CD8-positive, alpha-beta memory T cell (primary cell): ENCODE data around the gene SKP1. TPM values are rescaled to one million over a fixed set of nuclear protein-coding genes. Genes with fewer than 3 reads are reported as not detected.
A peak's percentile ranks its signal among the peaks of the same experiment; 100 is the strongest.
"Not testable (repeated sequence)": the region's sequence is repeated elsewhere in the genome, so short reads cannot be mapped to it uniquely, and the experiment has no call there.

Source experiments
- CTCF ChIA-PET: fragments of 350-600 bp; sonication (Branson Sonifier 250); formaldehyde crosslinking; loops from one replicate; lab custom pipeline; 2021; ENCODE audit warnings: antibody characterized with exemption; lab: Charles Lee
- POLR2A ChIA-PET: fragments of 350-600 bp; sonication (Branson Sonifier 250); formaldehyde crosslinking; loops from one replicate; lab custom pipeline; 2021; ENCODE audit warnings: antibody characterized with exemption; lab: Charles Lee
- DNase-seq, 5 donors: peaks; one replicate each; pipeline versions ENCODE4 v3.0.0 to v3.0.0-alpha.2; 2020 to 2022; ENCODE audit warnings: mixed read lengths in 1 of 5
- H3K27ac ChIP-seq: one replicate; pipeline ENCODE4 v1.7.0; 2013; ENCODE audit warnings: low read depth, mild to moderate bottlenecking, low read length, moderate library complexity
- H3K27me3 ChIP-seq: 2 replicates; pipeline ENCODE4 v1.7.0; 2013; ENCODE audit warnings: low read length, mild to moderate bottlenecking; ENCODE audit not compliant: insufficient read depth, poor library complexity, severe bottlenecking
- H3K36me3 ChIP-seq: 2 replicates; pipeline ENCODE4 v1.7.0; 2013; ENCODE audit warnings: mild to moderate bottlenecking, low read length, moderate library complexity; ENCODE audit not compliant: insufficient read depth
- H3K4me1 ChIP-seq: 2 replicates; pipeline ENCODE4 v1.7.0; 2013; ENCODE audit warnings: mild to moderate bottlenecking, low read length, moderate library complexity; ENCODE audit not compliant: insufficient read depth
- H3K4me3 ChIP-seq: 2 replicates; pipeline ENCODE4 v1.7.0; 2013; ENCODE audit warnings: mild to moderate bottlenecking, low read length
- H3K9me3 ChIP-seq: 2 replicates; pipeline ENCODE4 v1.7.0; 2013; ENCODE audit warnings: mild to moderate bottlenecking, low read length
- H3K27ac Mint-ChIP-seq, 8 donors: one replicate each; pipeline ENCODE4 v1.8.0; 2020 to 2021; ENCODE audit warnings: mixed read lengths in 8 of 8, mild to moderate bottlenecking in 6 of 8, inconsistent platforms in 3 of 8, moderate library complexity in 3 of 8
- H3K27me3 Mint-ChIP-seq, 2 donors: one replicate each; pipeline ENCODE4 v1.8.0; 2020 to 2021; ENCODE audit warnings: mixed read lengths in 2 of 2, mild to moderate bottlenecking in 1 of 2, moderate library complexity in 1 of 2
- H3K36me3 Mint-ChIP-seq, 3 donors: one replicate each; pipeline ENCODE4 v1.8.0; 2020 to 2021; ENCODE audit warnings: mixed read lengths in 3 of 3, inconsistent platforms in 1 of 3, mild to moderate bottlenecking in 1 of 3
- H3K4me1 Mint-ChIP-seq, 3 donors: one replicate each; pipeline ENCODE4 v1.8.0; 2020 to 2021; ENCODE audit warnings: mixed read lengths in 3 of 3, inconsistent platforms in 1 of 3, mild to moderate bottlenecking in 1 of 3
- H3K4me3 Mint-ChIP-seq, 7 donors: one replicate each; pipeline ENCODE4 v1.8.0; 2020 to 2021; ENCODE audit warnings: mixed read lengths in 7 of 7, mild to moderate bottlenecking in 6 of 7, moderate library complexity in 4 of 7, inconsistent platforms in 2 of 7
- H3K9me3 Mint-ChIP-seq, 5 donors: one replicate each; pipeline ENCODE4 v1.8.0; 2020 to 2022; ENCODE audit warnings: mixed read lengths in 5 of 5, mild to moderate bottlenecking in 3 of 5, moderate library complexity in 2 of 5, inconsistent platforms in 1 of 5
- polyA plus RNA-seq: library from polyadenylated mRNA; unstranded; fragments of 300-500 nt; fragmentation: Illumina TruSeq; gene quantifications from one replicate; pipeline ENCODE4 v1.2.3, GENCODE V29; 2021
- total RNA-seq, 2 experiments: library from RNA; stranded (reverse); gene quantifications; one replicate each; pipeline ENCODE4 v1.2.3, GENCODE V29; 2021

The SKP1 gene
- total and polyA plus RNA-seq, 3 experiments from 2014 or later: 264 to 1,187 (median 280) TPM

DNA sequence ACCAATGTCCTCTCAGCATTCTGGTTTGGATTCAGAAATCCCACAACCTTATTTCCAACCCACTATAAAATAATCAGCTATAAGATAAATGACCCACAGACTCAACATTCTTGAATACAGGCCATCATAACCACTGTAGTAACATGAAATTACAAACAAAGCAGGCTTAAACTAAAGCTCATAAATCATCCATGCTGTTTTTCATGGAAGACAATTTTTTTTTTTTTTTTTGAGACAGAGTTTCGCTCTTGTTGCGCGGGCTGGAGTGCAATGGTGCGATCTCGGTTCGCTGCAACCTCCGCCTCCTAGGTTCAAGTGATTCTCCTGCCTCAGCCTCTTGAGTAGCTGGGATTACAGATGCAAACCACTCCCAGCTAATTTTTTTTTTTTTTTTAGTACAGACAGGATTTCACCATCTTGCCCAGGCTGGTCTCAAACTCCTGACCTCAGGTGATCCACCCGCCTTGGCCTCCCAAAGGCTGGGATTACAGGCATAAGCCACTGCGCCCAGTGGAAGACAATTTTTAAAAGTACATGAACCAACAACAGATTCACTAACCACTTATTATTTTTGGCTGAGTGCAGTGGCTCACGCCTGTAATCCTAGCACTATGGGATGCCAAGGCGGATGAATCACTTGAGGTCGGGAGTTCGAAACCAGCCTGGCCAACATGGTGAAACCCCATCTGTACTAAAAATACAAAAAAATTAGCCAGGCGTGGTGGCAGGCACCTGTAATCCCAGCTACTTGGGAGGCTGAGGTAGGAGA, 34.7 kb upstream of the SKP1 start:
- H3K27me3 Mint-ChIP-seq, DNase-seq, H3K9me3 ChIP-seq, H3K9me3 Mint-ChIP-seq, H3K27me3 ChIP-seq, H3K27ac ChIP-seq, H3K4me3 ChIP-seq, H3K36me3 ChIP-seq: not testable (repeated sequence)
- CTCF ChIA-PET: interaction anchor here (0.7 to 2.1 kb wide), 4 partner anchors 14 to 66 kb away, joined by 3 to 7 read pairs (median 4); no protein-coding TSS in a partner anchor
- POLR2A ChIA-PET: interaction anchor here (0.7 kb wide), 1 partner anchor 39 kb away, joined by 5 read pairs; no protein-coding TSS in a partner anchor
- H3K27ac Mint-ChIP-seq: peak overlapping the region in 4 of 8 donors; percentile 29 to 54 (median 32)
- H3K4me1 Mint-ChIP-seq: peaks cover 72 to 88% (median 83%) of the 10 kb centered on the region in 3 donors
- peaks cover 0 to 20% (median 4%) of the 10 kb centered on the region in 3 donors for H3K36me3 Mint-ChIP-seq
- H3K4me1 ChIP-seq: peaks cover 70% of the 10 kb centered on the region
- H3K4me3 Mint-ChIP-seq: peak overlapping the region in 6 of 7 donors; percentile 36 to 76 (median 61)

DNA sequence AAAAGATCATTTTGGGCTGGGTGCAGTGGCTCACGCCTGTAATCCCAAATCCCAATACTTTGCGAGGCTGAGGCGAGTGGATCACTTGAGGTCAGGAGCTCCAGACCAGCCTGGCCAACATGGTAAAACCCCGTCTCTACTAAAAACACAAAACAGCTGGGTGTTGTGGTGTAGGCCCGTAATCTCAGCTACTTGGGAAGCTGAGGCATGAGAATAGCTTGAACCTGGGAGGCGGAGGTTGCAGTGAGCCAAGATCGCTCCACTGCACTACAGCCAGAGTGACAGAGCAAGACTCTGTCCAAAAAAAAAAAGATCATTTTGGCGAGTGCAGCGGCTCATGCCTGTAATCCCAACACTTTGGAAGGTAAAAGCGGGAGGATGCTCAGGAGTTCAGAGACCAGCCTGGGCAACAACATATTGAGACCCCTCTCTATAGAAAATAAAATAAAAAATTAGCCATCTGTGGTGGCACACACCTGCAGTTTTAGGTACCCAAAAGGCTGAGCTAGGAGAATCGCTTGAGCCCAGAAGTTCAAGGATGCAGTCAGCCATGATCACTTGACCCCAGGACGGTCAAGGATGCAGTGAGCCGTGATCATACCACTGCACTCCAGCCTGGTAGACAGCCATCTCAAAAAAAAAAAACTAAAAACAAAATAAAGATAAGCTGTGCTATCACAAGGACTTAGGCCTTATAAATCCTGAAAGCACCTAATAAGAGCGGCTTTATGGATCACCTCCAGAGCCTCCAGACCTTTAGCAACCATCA, 32.9 kb upstream of the SKP1 start:
- Histone ChIP-seq H3K36me3 (peaks cover 5% of the 10 kb centered on the region), H3K4me3 (no peak overlapping the region), H3K9me3 (no peaks in the 10 kb centered on the region), H3K27ac (no peak overlapping the region), H3K27me3 (no peaks in the 10 kb centered on the region), H3K4me1 (peaks cover 55% of the 10 kb centered on the region)
- peaks cover 4 to 33% (median 5%) of the 10 kb centered on the region in 3 donors for H3K36me3 Mint-ChIP-seq
- ChIA-PET POLR2A (interaction anchor here (1.0 to 1.4 kb wide), 2 partner anchors 14 to 16 kb away, joined by 3 to 4 read pairs; partner anchors contain the start of gene PPP2CA), CTCF (interaction anchor here (0.7 to 2.1 kb wide), 4 partner anchors 13 to 169 kb away, joined by 3 to 7 read pairs (median 4); partner anchors contain the start of gene PPP2CA)
- peak overlapping the region in 5 of 8 donors; percentile 10 to 61 (median 19) for H3K27ac Mint-ChIP-seq
- H3K27me3 Mint-ChIP-seq: peaks cover 0 to 4% of the 10 kb centered on the region in 2 donors
- no peak for DNase-seq
- peaks cover 69 to 87% (median 81%) of the 10 kb centered on the region in 3 donors for H3K4me1 Mint-ChIP-seq
- no peaks in the 10 kb centered on the region for H3K9me3 Mint-ChIP-seq
- H3K4me3 Mint-ChIP-seq: peak overlapping the region in 6 of 7 donors; percentile 7 to 74 (median 38)

DNA sequence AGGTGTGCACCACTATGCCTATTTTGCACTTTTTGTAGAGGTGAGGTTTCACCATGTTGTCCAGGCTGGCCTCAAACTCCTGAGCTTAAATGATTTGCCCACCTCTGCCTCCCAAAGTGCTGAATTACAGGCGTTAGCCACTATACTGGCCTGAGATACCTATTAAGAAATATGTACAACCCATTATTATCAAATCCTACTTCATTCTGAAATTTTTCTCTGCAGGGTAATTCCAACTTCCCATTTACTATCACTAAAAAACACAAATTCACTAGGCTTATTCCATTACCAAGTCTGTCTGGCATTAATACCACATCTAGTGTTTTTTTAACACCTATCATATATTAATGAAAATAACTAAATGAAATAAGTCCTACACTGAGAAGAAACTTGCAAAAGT, 30.9 kb upstream of the SKP1 start:
- Histone ChIP-seq H3K4me1 (peaks cover 55% of the 10 kb centered on the region), H3K27ac (no peak overlapping the region), H3K36me3 (peaks cover 21% of the 10 kb centered on the region), H3K4me3 (no peak overlapping the region), H3K27me3 (no peaks in the 10 kb centered on the region), H3K9me3 (no peaks in the 10 kb centered on the region)
- ChIA-PET POLR2A (no interaction called here), CTCF (interaction anchor here (1.6 to 2.0 kb wide), 2 partner anchors 19 to 198 kb away, joined by 3 to 6 read pairs; partner anchors contain the start of gene PPP2CA)
- Mint-ChIP-seq H3K4me3 (peak overlapping the region in 2 of 7 donors; percentile 8 to 15), H3K4me1 (peaks cover 53 to 78% (median 66%) of the 10 kb centered on the region in 3 donors), H3K27me3 (peaks cover 0 to 4% of the 10 kb centered on the region in 2 donors), H3K36me3 (peaks cover 4 to 45% (median 10%) of the 10 kb centered on the region in 3 donors), H3K27ac (peak overlapping the region in 3 of 8 donors; percentile 46 to 69 (median 66)), H3K9me3 (no peaks in the 10 kb centered on the region)
- DNase-seq: no peak

DNA sequence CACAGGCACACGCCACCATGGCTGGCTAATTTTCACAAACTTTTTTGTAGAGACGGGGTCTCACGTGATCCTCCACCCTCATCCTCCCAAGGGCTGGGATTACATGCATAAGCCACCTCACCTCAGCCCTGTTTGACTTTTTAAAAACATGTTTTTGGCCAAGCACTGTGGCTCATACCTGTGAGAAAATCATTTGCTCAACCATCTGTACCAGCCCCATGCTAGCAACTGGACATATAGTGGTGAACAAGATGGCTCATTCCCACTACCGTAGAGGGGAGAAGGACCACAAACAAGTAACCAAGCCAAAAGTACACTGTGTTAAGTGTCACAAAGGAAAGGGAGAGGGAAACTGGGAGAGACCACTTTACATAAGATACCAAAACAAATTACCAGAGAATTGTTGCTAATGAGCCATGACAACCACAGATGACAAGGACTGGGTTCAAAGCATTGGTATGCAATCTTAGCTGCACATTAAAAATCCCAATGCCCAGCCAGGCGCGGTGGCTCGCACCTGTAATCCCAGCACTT, 29.9 kb upstream of the SKP1 start:
- POLR2A ChIA-PET: no interaction called here
- Histone ChIP-seq H3K4me3 (no peak overlapping the region), H3K36me3 (peaks cover 24% of the 10 kb centered on the region), H3K9me3 (no peaks in the 10 kb centered on the region), H3K27ac (no peak overlapping the region), H3K4me1 (peaks cover 52% of the 10 kb centered on the region), H3K27me3 (no peaks in the 10 kb centered on the region)
- Mint-ChIP-seq H3K27me3 (peaks cover 0 to 4% of the 10 kb centered on the region in 2 donors), H3K4me3 (no peak overlapping the region), H3K9me3 (no peaks in the 10 kb centered on the region), H3K27ac (peak overlapping the region in 2 of 8 donors; percentile 10 to 80), H3K36me3 (peaks cover 4 to 52% (median 14%) of the 10 kb centered on the region in 3 donors), H3K4me1 (peaks cover 50 to 77% (median 64%) of the 10 kb centered on the region in 3 donors)
- no peak for DNase-seq
- CTCF ChIA-PET: interaction anchor here (0.7 to 1.6 kb wide), 4 partner anchors 86 to 380 kb away, joined by 3 read pairs; no protein-coding TSS in a partner anchor

GRCh38 chr5:134204575-134204974, 27.8 kb upstream of the SKP1 start:
- no peak overlapping the region for H3K27ac ChIP-seq
- H3K9me3 ChIP-seq: no peaks in the 10 kb centered on the region
- POLR2A ChIA-PET: interaction anchor here (0.7 to 1.8 kb wide), 3 partner anchors 11 to 426 kb away, joined by 3 to 5 read pairs (median 4); no protein-coding TSS in a partner anchor
- H3K4me1 ChIP-seq: peaks cover 31% of the 10 kb centered on the region
- Mint-ChIP-seq H3K27ac (peak overlapping the region in 4 of 8 donors; percentile 58 to 69 (median 64)), H3K9me3 (no peaks in the 10 kb centered on the region), H3K4me3 (no peak overlapping the region), H3K36me3 (peaks cover 10 to 70% (median 23%) of the 10 kb centered on the region in 3 donors), H3K27me3 (peaks cover 0 to 2% of the 10 kb centered on the region in 2 donors), H3K4me1 (peaks cover 41 to 60% (median 49%) of the 10 kb centered on the region in 3 donors)
- no peak for DNase-seq
- H3K27me3 ChIP-seq: no peaks in the 10 kb centered on the region
- no peak overlapping the region for H3K4me3 ChIP-seq
- H3K36me3 ChIP-seq: peaks cover 45% of the 10 kb centered on the region
- CTCF ChIA-PET: interaction anchor here (0.8 to 1.8 kb wide), 3 partner anchors 13 to 165 kb away, joined by 3 to 4 read pairs (median 3); no protein-coding TSS in a partner anchor

DNA sequence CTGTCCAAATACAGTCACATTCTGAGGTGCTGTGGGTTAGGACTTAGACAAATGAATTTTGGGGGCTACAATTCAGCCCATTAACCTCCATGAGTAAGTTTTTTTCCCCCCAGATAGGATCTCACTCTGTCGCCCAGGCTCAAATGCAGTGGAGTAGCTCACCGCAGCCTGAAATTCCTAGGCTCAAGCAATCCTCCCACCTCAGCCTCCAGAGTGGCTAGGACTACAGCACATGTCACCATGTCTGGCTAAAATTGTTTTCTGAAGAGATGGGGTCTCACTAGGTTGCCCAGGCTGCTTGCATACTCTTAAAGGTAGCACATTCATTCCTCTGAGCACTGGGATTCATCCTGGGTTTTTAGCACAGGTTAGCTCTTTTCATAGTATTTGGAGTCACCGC, 26.9 kb upstream of the SKP1 start:
- H3K4me3 Mint-ChIP-seq: no peak overlapping the region
- no peak for DNase-seq
- peaks cover 0 to 1% of the 10 kb centered on the region in 2 donors for H3K27me3 Mint-ChIP-seq

GRCh38 chr5:134195666-134196065, 18.9 kb upstream of the SKP1 start:
- ChIA-PET POLR2A (interaction anchor here (0.8 kb wide), 1 partner anchor 13 kb away, joined by 3 read pairs; no protein-coding TSS in a partner anchor), CTCF (interaction anchor here (1.2 to 1.4 kb wide), 2 partner anchors 12 to 156 kb away, joined by 3 to 6 read pairs; no protein-coding TSS in a partner anchor)
- H3K27me3 Mint-ChIP-seq: no peaks in the 10 kb centered on the region
- H3K4me3 Mint-ChIP-seq: no peak overlapping the region
- H3K4me1 ChIP-seq: no peaks in the 10 kb centered on the region
- no peak overlapping the region for H3K27ac ChIP-seq
- no peak overlapping the region for H3K4me3 ChIP-seq
- peaks cover 5 to 60% (median 22%) of the 10 kb centered on the region in 3 donors for H3K36me3 Mint-ChIP-seq
- DNase-seq: no peak
- H3K9me3 ChIP-seq: no peaks in the 10 kb centered on the region
- H3K4me1 Mint-ChIP-seq: no peaks in the 10 kb centered on the region
- no peaks in the 10 kb centered on the region for H3K27me3 ChIP-seq
- H3K9me3 Mint-ChIP-seq: no peaks in the 10 kb centered on the region
- no peak overlapping the region for H3K27ac Mint-ChIP-seq
- H3K36me3 ChIP-seq: peaks cover 26% of the 10 kb centered on the region

More for the DNA sequence above, 26.9 kb upstream of the SKP1 start:
- no peaks in the 10 kb centered on the region for H3K9me3 Mint-ChIP-seq
- Histone ChIP-seq H3K4me3 (no peak overlapping the region), H3K9me3 (no peaks in the 10 kb centered on the region), H3K4me1 (peaks cover 22% of the 10 kb centered on the region), H3K27ac (no peak overlapping the region), H3K36me3 (peaks cover 54% of the 10 kb centered on the region), H3K27me3 (no peaks in the 10 kb centered on the region)
- no peak overlapping the region for H3K27ac Mint-ChIP-seq
- ChIA-PET POLR2A (interaction anchor here (0.6 to 1.8 kb wide), 2 partner anchors 12 to 17 kb away, joined by 5 to 7 read pairs; no protein-coding TSS in a partner anchor), CTCF (interaction anchor here (1.8 kb wide), 1 partner anchor 18 kb away, joined by 4 read pairs; no protein-coding TSS in a partner anchor)
- peaks cover 32 to 50% (median 40%) of the 10 kb centered on the region in 3 donors for H3K4me1 Mint-ChIP-seq
- H3K36me3 Mint-ChIP-seq: peaks cover 10 to 80% (median 28%) of the 10 kb centered on the region in 3 donors
